Esophagus squamous epithelium (tissue), 4 donors: ENCODE data around the gene LMNA.

Source experiments
- POLR2A ChIP-seq, 4 donors: fragments of 450-650 bp; IDR thresholded peaks; one replicate each; pipeline ENCODE4 v1.6.1; 2017; ENCODE audit warnings: antibody characterized with exemption in 4 of 4, mild to moderate bottlenecking in 4 of 4, moderate library complexity in 3 of 4
- TF ChIP-seq, protein P1 (sequence below), 6 experiments: fragments of 450-650 bp in 4 of 6; fragments of 200-600 bp in 2 of 6; sonication (generic) in 2 of 6; IDR thresholded peaks; one replicate each; pipeline ENCODE4 v1.5.1; 2016 to 2019; ENCODE audit warnings: antibody characterized with exemption in 6 of 6, mild to moderate bottlenecking in 4 of 6, moderate library complexity in 4 of 6

DNA sequence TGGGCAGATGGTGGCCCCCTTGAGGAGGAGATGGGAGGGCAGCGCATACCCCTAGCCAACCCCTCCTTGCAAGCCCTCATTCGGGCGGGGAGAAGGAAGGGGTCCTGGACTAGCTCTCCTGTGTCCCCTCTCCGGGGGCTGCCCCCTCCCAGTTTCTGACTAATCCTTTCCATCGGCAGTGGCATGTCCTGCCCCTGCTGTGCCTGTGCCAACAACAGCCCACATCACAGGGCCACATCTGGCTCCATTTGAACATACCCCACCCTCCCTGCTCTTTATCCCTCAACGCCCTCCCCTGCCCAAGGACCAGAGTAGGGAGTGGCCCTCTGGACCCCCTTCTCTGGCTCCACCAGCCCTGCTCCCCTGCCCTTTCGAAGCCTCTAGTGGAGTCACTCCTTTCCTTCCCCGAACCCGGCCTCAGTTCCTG, 11.0 kb upstream of the LMNA start:
- no peak for TF ChIP-seq POLR2A (IDR thresholded peaks at IDR 0.05)
- TF ChIP-seq, protein P1, sequence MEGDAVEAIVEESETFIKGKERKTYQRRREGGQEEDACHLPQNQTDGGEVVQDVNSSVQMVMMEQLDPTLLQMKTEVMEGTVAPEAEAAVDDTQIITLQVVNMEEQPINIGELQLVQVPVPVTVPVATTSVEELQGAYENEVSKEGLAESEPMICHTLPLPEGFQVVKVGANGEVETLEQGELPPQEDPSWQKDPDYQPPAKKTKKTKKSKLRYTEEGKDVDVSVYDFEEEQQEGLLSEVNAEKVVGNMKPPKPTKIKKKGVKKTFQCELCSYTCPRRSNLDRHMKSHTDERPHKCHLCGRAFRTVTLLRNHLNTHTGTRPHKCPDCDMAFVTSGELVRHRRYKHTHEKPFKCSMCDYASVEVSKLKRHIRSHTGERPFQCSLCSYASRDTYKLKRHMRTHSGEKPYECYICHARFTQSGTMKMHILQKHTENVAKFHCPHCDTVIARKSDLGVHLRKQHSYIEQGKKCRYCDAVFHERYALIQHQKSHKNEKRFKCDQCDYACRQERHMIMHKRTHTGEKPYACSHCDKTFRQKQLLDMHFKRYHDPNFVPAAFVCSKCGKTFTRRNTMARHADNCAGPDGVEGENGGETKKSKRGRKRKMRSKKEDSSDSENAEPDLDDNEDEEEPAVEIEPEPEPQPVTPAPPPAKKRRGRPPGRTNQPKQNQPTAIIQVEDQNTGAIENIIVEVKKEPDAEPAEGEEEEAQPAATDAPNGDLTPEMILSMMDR (IDR thresholded peaks at IDR 0.05) = no peak
